HG02938 (cell line): Measurements from ENCODE around the gene PPP1R1C.
"Not testable (repeated sequence)": the region's sequence is repeated elsewhere in the genome, so short reads cannot be mapped to it uniquely, and the experiment has no call there.

Experiments used
- ATAC-seq: cut with Tn5 transposase; IDR thresholded peaks from one replicate; pipeline ENCODE4 v1.9.1; 2021; ENCODE audit warnings: mild to moderate bottlenecking, moderate library complexity; ENCODE audit not compliant: unreplicated experiment

The PPP1R1C gene

DNA sequence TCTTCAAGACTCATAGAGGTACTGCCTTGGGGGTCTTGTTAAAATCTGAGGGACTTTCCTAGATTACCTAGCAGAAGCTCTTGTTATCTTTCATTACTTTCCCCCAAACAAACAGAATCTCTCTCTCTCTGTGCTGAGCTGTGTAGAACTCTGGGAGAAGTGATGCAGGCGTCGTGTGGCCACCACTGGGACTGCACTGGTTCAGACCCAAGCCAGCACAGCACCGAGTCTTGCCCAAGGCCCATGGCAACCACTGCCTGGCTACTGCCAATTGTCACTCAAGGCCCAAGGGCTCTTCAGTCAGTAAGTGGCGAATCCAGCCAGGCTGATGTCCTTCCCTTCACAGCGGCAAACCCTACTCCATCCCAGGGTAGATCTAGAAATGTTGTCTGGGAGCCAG, 28.6 kb downstream of the PPP1R1C start:
- ATAC-seq: no peak

DNA sequence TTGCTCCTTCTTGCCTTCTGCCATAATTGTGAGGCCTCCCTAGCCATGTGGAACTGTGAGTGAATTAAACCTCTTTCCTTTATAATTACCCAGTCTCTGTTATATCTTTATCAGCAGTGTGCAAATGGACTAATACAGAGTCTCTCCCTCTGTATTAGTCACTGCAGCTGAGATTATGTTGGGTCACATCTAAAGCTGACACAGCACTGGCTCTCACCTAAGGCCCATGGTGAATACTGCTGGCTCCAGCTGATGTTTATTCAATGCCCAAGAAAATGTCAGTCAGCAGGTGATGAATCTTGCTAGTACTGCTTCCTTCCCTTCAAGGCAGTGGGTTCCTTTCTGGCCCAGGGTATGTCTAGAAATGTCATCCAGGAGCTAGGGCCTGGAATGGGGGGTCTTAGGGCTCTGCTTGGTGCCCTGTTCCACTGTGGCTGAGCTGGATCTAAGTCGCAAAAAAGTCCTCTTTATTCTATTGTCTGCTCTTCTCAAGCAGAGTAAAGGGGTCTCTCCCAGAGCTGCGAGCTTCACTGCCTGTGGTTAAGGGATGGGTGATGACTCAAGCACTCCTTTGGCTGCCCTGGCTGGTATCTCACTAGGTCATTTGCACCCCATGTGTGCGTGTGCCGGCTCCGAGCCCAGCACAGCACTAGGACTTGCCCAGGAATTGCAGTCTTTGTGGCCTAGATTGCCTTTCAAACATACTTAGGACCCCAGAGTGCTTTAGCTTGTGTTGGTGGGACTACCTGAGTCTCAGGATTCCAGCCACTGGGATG, 29.9 kb downstream of the PPP1R1C start:
- no peak for ATAC-seq

DNA sequence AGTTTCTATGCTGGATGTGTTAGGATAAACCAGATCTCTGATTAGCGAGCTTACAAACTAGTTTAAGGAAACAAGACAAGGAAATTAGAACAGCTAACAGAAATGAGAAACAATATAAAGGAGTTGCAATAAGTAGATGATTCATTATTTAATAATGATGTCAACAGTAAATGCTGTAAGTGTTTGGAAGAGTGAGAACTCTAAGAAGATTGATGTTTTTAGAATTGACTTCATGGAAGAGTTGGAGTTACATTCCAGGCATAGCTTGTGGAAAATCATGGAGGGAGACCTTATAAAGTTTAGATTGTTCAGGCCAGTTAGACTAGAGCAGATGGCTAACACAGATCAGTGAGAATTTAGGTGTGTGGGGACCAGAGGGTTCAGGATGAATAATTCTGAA, 32.6 kb downstream of the PPP1R1C start:
- no peak for ATAC-seq

DNA sequence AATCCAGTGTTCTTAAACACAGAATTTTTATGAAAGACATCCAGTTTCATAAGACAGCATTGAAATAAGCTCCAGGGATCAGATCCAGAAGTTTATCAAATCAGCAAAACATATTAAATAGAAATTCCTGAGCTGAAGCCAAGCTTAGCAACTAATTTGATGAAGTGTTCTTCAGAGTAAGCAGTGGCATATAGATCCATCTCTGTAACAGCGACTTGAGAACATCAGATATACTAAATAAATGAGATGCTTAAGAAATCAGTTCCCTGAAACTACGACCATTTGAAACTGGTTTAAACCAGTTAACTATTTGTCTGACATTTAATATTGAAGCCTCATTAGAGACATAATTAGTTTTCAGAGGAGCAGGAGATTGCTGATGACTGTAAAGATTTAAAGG, 34.1 kb downstream of the PPP1R1C start:
- ATAC-seq: no peak

DNA sequence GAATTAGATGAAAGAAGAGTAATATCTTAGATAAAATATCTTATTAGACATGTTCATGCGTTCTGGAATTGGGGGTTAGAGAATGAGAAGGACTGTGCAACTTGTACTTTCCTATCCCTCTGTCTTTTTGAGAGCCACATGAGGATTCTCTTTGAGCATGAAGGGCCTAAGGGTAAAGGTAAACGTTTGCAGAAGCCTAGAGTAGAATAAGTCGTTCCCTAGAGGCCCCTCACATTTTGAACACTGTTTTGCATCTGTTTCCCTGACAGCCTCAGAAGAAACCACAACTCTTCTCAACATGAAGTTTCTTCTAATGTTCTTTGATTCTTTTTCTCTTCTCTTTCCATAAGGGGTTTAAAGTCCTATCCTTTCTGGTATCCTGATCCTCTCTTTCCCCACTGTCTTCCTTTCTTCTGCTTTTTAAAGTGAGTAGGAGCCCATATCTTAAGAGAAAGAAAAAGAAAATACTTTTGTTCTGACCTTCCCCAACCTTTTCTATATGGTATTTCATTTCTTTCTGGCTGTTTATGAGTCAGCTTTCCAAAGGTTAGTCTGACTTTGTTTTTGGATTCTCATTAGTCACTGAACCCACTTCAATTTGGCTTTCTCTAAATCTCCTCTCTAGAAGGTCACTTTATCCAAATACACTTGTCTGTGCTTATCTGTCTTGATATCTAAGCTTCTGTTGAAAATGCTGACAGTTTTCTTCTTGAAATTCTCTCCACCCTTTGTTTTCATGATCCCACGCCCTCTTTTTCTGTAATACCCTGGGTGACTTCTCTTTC, 34.8 kb downstream of the PPP1R1C start:
- ATAC-seq: no peak

DNA sequence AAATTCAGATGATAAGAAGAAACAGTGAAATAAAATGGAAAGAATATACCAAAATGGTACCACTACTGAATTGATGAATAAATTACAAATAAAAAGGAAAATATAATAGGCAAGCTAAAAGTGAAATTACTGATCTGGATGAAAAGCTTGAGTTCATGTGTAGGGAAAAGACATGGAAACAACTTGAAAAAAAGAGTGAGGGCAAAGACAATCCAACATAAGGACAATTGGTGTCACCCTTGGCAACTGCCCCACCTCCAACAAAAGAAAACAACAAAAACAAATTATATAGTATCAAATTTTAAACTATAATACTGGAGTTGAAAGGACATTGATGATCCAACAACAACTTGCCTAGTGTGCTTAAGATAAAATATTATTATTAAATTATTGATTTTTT, 37.6 kb downstream of the PPP1R1C start:
- no peak for ATAC-seq

DNA sequence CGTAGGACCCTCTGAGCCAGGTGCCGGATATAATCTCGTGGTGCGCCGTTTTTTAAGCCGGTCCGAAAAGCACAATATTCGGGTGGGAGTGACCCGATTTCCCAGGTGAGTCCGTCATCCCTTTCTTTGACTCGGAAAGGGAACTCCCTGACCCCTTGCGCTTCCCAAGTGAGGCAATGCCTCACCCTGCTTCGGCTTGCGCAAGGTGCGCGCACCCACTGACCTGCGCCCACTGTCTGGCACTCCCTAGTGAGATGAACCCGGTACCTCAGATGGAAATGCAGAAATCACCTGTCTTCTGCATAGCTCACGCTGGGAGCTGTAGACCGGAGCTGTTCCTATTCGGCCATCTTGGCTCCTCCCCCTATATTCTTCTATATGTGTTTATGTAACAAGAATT, 45.2 kb downstream of the PPP1R1C start:
- ATAC-seq: not testable (repeated sequence)

DNA sequence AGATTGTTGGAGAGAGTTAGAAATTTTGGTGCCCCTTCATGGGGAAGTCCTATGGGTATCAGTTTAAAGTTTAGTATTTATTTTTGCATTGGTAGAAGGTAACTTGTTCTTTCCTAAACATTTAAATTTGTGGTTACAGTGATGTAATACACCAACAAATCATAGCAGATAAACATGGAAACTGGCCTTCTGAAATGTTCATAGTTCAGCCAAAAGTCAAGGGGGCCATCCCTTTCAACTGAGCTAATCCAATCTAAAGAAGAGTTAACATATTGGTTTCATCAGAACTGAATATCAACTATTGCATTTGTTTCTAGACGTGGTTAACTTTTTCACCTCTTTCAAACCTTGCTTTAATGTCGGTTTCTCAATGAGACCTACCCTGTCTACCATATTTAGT, 46.3 kb downstream of the PPP1R1C start:
- ATAC-seq: no peak

DNA sequence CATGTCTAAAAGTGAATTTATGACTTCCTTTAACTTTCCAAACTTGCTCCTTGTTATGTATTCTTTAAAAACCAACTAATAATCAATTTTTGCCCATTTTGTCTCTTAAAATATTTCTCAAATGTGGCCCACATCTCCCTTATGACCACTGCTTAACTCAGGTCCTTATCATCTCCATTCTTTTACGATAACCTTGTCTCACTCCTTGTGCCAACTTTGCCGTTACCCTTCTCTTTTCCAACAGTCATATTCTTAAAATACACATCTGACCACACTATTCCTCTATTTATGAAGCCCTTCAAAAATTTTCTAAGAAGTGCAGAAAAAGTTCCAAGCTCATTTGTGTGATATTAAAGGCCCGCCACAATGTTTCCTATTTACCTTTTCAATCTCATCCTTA, 47.8 kb downstream of the PPP1R1C start:
- no peak for ATAC-seq

DNA sequence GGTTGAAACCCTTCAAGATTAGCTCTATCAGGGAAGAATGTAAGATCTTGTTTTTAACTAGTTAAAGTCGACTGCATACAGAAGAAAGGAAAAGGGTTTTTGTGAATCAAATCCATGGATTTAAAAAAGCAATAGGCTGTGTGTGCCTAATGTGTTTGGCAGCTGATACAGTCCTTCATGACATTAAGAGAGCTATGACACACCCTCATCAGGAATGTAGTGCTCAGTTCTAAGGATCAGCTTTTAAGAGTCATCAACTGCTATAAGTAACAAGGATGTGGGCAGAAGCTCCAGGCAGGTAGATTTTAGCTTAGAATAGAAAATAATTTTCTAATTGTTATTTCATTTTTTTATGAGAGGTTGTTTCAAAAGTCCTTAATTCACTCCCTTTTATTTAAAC, 52.9 kb downstream of the PPP1R1C start:
- no peak for ATAC-seq

DNA sequence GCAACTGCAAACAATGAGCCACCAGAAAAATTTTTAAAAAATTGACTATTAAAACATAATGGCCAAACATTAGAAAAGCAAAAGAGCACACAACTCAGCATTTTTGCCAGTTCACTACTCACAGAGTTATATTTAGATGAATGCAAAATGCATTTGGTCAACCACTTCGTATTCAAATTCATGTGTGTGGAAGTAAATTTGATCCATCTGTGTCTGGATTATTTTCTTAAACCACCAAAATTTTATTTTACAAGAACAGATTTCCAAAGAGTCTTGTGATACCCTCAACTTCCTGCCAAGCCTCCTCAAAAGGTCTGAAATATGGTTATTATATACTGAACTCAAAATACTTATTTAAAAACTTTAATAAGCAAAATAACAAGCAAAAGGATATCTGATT, 57.4 kb downstream of the PPP1R1C start:
- ATAC-seq: no peak

DNA sequence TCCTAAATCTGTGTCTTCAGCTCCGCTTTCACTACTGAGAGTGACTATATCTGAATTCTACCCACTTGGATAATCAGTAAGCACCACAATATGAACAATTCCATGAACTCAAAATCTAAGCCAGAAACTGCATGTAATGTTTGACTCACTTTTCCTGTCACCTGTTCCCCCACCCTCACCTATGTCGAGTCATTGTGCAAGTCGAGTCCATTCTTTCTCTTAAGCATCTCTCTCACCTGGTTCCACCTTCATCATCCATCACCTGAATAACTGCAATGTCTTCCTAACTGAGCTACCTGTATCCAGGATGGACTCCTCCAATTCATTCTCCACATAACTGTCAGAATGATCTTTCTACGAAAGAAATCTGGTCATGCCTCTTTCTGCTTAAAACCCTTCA, 58.2 kb downstream of the PPP1R1C start:
- ATAC-seq: no peak

DNA sequence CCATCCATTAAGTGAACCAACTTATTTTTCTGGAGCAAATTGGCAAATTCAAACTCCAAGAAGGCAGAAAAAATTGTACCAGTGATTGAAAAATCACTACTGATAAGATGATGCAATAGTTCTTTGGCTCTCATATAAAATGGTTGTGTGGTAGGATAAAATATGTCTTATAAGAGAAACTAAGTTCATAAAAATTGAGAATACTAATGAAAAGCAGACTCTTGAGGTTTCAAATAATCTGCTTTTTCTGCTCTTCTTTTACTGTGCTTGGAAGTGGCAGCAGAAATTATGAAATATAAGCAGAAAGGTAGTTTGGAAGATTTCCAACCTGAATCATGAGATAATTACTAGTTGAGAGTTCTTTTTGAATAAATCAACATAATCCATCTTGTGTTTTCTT, 61.9 kb downstream of the PPP1R1C start:
- no peak for ATAC-seq

DNA sequence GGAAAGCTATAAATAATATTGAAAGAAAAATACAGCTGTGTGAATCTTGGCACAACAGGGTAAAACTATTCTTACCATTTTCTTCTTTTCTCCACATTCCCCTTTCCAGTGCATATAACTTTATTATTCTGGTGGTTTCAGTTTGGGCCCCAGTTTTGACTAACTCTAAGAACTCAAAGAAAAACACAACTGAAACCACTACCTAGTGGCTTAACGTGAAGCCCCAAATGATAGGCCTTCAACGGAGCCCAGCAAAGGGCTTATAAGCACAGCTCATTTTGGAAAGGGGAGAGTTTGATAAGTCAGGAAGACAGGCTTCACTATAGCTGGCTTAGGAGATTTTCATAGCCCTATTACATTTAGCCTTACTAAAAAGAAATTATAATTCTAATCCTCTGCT, 62.4 kb downstream of the PPP1R1C start:
- no peak for ATAC-seq

DNA sequence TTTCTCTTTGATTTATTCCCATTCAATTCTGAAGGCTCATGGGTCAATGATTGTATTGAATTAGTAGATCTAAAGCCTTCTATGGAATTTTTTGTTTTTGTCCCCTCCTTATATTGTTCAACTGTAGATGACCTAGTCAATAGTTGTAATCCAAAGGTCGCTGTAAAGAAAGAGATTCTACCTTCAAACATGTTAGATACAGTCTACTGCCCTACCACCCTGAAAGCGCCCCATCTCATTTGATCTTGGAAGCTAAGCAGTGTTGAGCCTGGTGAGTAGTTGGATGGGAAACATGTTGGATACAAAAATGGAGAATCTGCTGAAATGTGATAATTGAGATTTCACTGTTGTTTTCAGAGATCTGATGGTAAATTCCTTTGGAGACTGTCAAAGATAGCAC, 63.0 kb downstream of the PPP1R1C start:
- no peak for ATAC-seq

DNA sequence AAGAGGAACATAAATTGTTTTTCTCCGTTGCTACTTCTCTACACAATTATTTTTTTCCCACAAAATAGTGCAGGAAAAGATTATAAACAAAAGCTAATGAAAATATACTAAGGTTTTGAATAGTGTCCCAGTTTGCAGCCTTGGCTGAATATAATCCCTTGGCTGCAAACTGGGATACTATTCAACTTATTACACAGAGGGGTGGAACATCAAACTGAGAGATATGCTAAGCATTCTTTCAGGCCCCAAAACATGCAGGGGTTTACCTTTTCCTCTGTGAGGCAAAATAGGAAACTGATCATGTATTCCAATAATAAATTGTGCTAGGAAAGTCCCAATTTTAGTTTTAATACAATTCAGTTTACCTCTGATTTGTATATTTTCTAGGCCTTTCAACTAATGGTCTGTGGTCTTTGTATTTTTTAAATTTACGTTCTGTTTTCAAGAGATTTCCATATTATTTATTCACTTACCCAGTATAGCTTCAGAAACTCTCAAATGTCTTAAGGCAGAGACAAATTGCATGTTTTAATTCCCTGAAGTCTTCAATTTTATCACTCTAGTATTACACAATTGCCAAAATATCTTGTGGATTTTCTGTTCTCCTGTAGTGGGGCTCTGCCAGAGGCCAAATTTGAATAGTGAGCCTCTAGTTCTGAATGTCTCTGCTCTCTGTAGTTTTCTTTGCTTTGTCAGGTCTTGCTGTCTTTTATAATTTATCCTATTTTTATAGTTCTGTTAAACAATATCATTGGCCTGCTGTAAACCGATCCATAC, 63.9 kb downstream of the PPP1R1C start:
- ATAC-seq: no peak

DNA sequence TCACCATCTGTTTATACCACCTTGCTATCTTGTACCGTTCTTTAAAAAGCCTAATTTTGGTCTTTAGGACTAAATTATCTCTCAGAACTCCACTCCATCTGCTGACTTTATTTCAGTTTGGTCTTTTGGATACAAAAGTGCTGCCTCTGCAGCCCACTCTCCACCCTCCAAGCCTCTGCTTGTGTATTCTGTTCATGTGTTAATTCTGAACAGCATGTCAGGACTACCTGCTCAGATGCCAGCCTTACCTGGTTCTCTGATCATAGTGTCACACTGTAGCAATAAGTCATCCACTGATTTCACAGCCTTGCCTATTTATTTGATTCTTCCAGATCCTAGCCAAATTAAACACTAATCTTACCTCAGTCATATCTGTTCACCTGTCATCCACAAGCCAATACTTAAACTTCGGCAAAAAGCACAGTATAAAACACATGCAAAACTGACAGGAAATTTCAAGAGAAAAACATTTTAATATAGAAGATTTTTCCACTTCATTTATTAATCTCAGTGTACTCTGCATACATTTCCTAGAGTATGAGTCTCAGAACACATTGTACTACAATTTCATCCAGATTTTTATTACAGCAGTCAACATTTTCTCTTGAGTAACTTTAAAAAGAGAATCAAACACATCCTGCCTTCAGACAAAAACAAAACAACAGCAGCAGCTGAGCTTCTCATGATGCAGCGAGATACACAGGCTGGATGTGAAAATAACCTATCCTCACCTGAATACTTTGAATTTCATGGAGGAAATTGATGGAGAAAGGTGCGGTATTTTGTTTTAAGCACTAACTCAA, 64.9 kb downstream of the PPP1R1C start:
- ATAC-seq: no peak

DNA sequence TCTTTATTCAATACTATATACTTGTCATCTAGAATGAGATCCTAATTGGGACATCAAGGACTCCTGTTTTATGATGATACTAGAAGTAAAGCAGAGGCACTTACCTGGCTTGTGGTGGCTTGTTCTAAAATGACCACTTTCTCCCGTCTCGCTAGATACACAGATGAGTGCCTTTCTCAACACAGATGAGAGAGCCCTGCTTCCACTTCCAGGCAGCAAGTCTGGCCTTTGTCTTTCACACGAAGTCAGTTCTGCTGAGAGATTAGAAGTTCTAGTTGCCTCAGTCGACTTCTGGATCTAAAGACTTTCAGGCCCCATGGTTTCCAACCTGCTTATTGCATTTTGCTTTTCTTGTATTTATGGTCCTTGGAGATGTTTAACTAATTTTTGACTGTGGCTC, 70.3 kb downstream of the PPP1R1C start:
- ATAC-seq: no peak

DNA sequence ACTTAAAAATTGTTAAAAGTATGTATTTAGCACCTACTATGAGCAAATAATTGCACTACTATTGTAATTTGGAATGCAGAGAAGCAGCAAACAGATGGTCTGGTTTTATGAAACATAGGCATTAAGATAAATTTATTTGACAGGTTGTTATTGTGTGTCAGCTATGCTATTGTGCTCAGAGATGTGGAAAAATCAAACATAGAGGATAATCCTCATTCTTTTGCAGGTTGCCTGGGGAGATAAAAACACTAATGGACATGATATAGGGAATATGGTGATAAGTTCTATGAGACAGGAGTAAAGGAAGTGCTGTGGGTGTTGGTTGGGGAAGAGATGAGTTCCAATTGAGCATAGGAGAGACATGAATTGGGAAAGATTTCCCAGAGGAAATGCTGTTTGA, 71.3 kb downstream of the PPP1R1C start:
- ATAC-seq: no peak

DNA sequence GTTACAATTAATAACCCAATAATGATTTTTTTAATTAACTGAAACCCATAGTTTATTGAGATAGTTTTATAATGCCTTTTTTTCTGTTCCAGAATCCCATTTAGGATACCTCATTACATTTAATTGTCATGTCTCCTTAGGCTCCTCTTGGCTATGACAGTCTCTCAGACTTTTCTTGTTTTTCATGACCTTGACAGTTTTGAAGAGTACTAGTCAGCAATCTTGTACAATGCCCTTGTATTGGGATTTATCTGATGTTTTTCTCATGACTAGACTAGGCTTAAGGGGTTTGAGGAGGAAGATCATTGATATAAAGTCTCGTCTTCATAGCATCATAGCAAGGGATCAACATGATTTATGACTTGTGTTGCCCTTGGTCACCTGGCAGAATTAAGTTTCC, 72.4 kb downstream of the PPP1R1C start:
- ATAC-seq: no peak

DNA sequence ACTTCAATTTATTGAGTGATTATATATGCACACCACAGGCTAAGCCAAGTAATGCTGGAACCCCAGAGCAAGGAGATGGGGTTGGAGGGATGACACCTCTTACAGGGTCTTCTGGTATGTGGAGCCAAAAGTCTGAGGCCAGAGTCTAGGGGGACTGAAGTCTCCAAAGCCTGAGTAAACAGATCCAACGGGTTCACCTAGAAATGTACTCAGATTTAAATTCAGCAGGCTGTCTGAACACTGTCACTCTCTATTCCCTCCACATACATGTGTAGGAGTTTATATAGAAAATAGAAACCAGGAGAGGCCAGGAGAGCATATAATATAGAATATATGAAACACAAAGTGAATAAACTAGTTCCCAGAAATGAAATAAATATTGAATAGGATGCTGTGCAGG, 76.1 kb downstream of the PPP1R1C start:
- ATAC-seq: no peak
